ENCODE measurements around the gene ZNF268. TPM values are rescaled to one million over a fixed set of nuclear protein-coding genes. Genes with fewer than 3 reads are reported as not detected.

Gene ZNF268
- total and polyA plus RNA-seq, 9 donors: 6.3 to 35.5 (median 23.2) TPM

GRCh38 chr12:133204264-133204603 is 22.9 kb downstream of the ZNF268 start:
- Histone ChIP-seq H3K27ac (no peak overlapping the region), H3K36me3 (no peaks in the 10 kb centered on the region), H3K27me3 (no peaks in the 10 kb centered on the region), H3K4me3 (no peak overlapping the region), H3K4me1 (ENCODE audit: insufficient read depth) (no peaks in the 10 kb centered on the region), H3K9me3 (peaks cover 40 to 52% of the 10 kb centered on the region in 2 donors)
- no peak for DNase-seq
- TF ChIP-seq POLR2A (IDR thresholded peaks at IDR 0.05): no peak
- no peak for TF ChIP-seq EP300 (IDR thresholded peaks at IDR 0.05)
- TF ChIP-seq CTCF (IDR thresholded peaks at IDR 0.05): no peak
- intact Hi-C loops (cut with DNase I): no loop called here
- WGBS, 3 donors: 95 to 98% (median 95%) methylated on average over 1 of the region's 1 CpG

- no peaks in the 10 kb centered on the region for H3K4me1 ChIP-seq (ENCODE audit: insufficient read depth)
- DNase-seq: no peak
- 99 to 100% (median 99%) methylated on average over 2 of the region's 2 CpGs for WGBS, 3 donors
- intact Hi-C loops (cut with DNase I): no loop called here
- no peak overlapping the region for H3K4me3 ChIP-seq
- H3K27ac ChIP-seq: no peak overlapping the region
- peaks cover 50 to 62% of the 10 kb centered on the region in 2 donors for H3K9me3 ChIP-seq
- TF ChIP-seq CTCF (IDR thresholded peaks at IDR 0.05) (no peak), POLR2A (IDR thresholded peaks at IDR 0.05) (no peak), EP300 (IDR thresholded peaks at IDR 0.05) (no peak)
- H3K27me3 ChIP-seq: no peaks in the 10 kb centered on the region
- H3K36me3 ChIP-seq: no peaks in the 10 kb centered on the region
Measured at GRCh38 chr12:133206390-133206789, 25.1 kb downstream of the ZNF268 start.

GRCh38 chr12:133215724-133216123 is 34.4 kb downstream of the ZNF268 start:
- 81 to 91% (median 82%) methylated on average over 3 of the region's 3 CpGs for WGBS, 3 donors
- H3K27me3 ChIP-seq: no peaks in the 10 kb centered on the region
- intact Hi-C loops (cut with DNase I): no loop called here
- TF ChIP-seq EP300 (IDR thresholded peaks at IDR 0.05) (no peak), CTCF (IDR thresholded peaks at IDR 0.05) (no peak), POLR2A (IDR thresholded peaks at IDR 0.05) (no peak)
- no peaks in the 10 kb centered on the region for H3K4me1 ChIP-seq (ENCODE audit: insufficient read depth)
- no peak for DNase-seq
- H3K36me3 ChIP-seq: no peaks in the 10 kb centered on the region
- H3K9me3 ChIP-seq: peaks cover 5 to 23% of the 10 kb centered on the region in 2 donors
- no peak overlapping the region for H3K27ac ChIP-seq
- H3K4me3 ChIP-seq: no peak overlapping the region

- H3K9me3 ChIP-seq: peaks cover 3 to 16% of the 10 kb centered on the region in 2 donors
- WGBS, 3 donors: 74 to 82% (median 80%) methylated on average over 3 of the region's 3 CpGs
Measured at GRCh38 chr12:133217219-133217618, 35.9 kb downstream of the ZNF268 start.

More at GRCh38 chr12:133217219-133217618, 35.9 kb downstream of the ZNF268 start:
- TF ChIP-seq POLR2A (IDR thresholded peaks at IDR 0.05) (no peak), CTCF (IDR thresholded peaks at IDR 0.05) (no peak), EP300 (IDR thresholded peaks at IDR 0.05) (no peak)
- DNase-seq: no peak
- no peaks in the 10 kb centered on the region for H3K4me1 ChIP-seq (ENCODE audit: insufficient read depth)
- H3K27me3 ChIP-seq: no peaks in the 10 kb centered on the region
- intact Hi-C loops (cut with DNase I): no loop called here
- H3K36me3 ChIP-seq: no peaks in the 10 kb centered on the region
- no peak overlapping the region for H3K27ac ChIP-seq
- no peak overlapping the region for H3K4me3 ChIP-seq
